Stimulated activated CD8-positive, alpha-beta memory T cell treated with anti-CD3 and anti-CD28 coated beads, Interleukin-4, amount 100 ng/mL, for 24 hours (primary cell): Measurements from ENCODE around the gene FGF8.

Experiments
- DNase-seq: peaks from one replicate; pipeline ENCODE4 v3.0.0-alpha.2; 2020; ENCODE audit warnings: low read depth

Gene FGF8

DNA sequence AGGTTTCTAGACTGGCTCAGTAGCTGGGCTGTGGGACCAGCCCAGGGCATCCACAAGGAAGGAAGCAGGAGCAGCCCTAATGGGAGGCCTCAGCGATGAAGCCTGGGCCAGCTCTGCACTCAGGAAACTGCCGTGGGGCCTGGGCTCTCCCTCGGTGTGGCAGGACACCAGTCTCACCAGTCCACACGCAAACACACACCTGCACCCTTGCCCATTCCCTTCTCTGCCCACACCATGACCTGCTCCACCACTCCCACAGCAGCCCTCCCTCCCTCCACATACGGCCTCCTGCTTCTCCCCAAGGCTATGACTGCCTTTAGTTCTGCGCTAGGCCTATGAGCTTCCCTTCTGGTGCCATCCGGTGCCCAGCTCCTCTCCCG is 7.1 kb downstream of the FGF8 start:
- no peak for DNase-seq

DNA sequence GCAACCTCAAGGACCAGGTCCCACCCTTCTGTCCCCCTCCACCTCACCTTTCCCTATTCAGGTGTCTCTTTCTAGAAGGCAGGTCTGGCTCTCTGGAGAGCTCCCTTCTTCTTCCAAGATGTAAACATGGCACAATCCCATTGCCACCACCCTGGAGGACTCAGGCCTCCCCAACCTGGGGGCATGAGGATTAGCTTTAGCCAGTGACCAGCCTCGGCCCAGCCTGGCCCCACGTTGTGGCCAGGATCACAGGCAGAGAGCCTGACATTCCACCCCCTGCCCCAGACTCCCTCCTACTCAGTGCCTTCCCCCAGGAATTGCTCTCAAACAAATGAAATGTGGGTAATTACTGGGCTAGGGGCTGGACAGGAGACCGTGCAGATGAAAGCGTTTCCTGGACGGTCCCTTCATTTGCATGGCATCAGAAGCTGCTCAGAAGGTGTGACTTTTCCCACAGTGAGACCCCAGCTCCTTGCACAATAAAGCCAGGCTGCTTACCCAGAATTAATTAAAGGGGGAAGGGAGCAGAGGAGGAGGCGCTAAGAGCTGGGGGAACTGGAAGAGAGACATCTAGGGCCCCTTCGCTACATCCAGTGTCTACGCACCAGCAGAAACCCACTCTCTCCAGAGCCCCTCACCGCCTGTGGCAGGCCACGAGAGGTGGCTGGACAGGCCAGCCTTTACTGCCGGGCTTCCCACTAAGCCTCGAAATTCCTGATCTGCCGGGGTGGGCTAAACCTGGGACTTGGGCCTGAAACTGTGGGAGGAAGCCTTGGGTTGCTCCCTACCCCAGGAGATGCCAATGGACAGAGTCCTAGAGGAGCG is 7.7 kb downstream of the FGF8 start:
- no peak for DNase-seq

DNA sequence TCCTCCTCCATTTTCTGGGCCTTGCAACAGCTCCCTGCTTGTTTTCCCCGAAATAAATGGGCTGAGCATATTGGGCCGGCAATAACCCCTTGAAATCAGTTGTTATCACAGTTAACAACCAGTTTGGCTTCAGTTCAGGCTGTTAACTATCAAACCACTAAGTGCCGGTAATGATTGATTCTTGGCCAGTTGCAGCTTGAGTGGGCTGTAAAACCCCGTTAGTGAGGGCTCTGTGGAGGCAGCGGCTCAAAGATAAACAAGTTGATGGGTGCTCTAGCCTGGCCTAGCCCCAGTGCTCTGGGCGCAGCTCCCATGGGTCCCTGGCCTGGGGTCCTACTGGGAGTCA is 8.3 kb downstream of the FGF8 start:
- DNase-seq, result no peak

DNA sequence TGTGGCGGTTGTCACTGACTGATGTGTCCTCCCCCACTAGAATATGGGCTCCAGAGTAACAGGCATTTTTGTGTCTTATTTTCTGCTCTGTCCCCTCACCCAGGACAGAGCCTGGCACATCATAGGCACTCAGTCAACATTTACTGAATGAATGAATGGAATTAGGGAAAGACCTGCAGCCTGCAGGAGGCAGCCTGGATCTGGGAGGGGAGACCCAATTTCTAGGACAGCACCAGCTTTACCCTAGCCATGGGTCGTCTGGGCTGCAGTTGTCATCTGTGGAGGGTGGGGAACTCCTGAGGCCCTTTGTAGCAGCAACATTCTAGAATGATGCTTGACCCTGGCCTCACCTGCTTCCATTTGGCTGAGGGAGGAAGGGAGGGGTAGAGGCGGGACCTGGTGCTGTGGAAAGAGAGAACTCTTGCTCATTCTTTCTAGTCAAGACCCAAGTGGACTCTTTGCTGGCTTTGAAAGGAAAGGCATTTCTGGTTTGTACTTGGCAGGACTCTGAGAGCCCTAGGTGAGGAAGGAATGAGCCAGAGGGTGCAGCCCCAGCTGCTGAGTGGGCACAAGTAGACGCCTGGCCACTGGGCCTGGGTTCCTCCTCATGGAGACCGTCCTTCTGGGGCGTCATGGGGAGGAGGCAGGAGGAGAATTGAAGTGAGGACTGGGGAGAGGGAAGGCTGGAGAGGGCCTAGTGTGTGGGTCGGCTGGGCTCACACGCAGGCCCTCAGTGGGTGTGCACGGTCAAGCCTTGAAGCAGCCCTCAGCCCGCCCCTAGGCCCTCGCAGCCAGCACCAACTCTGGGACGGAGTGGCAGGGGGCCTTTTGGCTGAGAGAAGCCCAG is 8.9 kb downstream of the FGF8 start:
- no peak for DNase-seq

DNA sequence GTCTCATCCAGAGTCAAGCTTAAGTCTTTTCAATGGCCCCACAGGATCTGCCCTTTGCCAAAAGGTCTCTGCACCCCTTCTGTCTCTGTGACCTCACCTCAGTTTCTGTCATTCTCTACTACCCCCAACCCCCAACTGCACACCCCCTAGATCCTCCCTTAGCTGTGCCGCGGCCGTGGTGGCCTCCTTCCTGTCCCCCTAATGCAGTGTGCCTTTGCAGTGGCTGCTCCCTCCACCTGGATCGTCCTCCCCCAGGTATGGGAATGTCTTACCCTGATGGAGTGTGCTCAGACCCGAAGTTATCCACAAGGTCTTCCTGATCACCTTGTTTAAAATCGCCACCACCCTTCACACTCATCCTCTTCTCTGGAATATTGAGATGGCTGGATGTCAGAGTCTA is 9.6 kb downstream of the FGF8 start:
- DNase-seq, result no peak

DNA sequence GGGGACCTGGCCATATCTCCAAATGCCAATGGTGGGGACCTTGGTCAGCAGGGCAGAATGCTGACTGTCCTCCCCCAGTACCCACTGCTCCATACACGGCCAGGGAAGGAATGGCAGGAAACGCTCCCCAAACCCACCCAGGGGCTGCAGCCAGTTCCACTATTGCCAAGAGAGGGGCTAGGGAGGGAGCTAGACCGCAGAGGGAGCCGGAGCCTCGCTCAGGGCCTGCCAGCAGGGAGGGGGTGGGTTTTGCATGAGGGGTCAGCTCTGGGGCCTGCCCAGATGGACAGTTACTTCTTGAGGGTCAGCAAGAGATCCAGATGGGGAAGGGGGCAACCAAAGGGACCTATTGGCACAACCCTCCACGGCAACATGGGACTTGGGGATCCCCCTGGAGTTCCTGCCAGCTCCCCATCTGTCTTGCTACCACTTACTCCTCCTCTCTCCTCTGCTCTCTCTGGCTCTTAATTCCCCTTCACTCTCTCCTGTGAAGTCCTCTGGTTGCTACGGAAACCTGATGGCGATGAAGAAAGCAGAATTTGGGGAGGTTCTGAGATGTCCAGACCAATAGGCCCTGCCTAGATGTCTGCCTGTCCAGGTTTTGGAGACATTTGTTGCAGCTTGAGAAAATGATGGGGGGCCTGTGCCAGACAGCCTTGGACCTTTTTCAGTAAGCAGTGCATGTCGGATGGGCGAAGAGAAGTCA is 12.6 kb downstream of the FGF8 start:
- no peak for DNase-seq

DNA sequence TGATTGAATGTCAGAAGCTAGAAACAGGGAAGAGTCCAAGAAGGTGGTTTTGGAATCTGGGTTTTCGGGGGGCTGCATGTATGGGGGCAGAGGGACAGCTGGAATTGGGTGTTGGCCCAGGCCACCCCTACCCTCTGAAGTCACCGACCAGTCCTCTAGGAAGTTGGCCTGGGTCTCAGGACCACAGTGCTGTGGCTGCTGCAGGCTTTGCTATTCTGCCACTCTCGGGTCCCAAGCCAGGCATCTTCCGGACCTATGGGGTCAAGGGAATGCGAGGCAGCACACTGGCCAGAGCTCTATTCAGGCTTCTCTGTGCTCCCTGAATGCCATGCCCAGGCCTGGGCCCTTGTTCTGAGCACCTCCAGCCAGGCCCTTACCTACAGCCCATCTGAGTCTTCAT is 13.2 kb downstream of the FGF8 start:
- DNase-seq, result no peak

DNA sequence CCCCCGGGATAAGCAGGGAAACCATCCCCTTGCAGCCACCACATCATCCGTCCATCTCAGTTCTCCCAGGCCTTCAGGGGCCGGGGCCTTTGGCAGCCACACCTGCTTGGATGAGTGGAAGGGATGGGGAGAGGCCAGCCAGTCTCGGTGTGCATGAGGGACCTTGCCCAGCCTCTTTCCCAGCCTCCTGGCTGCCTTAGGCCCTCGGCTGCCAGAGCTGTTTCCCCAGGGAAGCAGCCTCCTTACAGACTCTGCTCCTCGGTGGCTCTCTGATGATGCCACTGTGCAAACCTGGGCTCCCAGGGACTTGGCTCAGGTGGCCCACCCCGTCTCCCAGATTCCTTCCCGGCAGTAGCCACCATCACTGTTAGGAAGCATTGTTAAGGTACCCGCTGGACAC is 14.7 kb downstream of the FGF8 start:
- no peak for DNase-seq

DNA sequence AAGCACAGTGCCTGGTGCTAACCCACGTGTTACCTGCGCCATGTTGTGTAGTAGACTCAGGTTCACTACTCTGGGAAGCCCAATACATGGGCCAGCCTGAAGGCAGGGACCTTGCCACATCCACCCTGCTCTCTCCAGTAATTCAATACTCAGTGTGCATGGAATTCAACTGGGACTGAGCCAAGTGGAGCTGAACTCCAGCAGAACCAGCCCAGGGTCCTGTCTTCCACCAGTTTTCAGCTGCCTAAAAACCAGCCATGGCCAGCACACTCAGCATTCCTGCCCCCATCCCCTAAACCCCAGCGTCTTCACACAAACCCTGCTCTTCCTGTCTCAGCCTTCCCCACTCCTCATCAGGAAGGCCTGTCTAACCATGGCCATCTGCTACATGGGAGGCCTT is 15.4 kb downstream of the FGF8 start:
- DNase-seq, result no peak

DNA sequence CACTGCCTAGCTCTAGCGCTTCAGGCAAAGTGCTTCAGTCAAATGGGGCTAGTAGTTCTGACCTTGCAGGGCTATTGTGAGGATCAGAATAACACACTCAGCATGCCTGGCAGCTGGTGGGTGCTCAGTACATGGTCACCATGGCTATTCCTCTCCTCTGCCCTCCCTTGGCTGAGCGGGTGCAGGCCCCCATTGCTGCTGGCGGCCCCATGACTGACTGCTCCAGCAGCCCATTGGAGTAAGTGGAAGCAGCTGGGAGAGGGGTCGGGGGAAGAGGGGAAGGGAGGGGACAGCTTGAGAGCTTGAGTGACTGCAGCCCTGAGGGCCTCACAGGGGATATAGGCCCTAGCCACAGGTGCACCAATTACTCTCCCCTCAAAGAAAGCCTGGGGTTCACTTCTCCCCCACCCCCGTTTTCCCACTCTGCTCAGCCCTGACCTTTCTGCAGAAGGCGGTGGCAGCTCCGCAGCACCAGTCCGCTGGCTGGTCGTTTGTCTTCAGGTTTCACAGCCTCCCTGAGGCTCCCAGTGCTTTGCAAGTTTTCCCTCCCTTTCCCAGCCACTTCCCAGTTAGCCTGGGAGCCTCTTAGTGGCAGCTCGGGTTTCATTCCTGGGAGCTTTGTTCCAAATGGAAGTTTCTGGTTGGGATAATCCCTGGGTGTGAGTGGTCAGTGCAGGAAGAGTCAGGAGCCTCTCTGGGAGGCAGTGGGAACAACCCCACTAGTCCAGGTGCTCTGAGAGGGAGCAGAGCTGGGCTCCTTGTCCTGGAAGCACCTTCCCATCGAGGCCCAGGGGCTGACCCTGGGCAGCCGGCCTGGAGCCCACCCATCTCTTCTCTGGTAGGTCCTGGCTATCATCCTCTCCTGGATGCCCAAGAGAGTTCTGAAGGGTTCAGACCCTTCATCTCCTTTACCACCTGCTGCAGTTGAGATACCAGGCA is 16.3 kb downstream of the FGF8 start:
- DNase-seq, result no peak

DNA sequence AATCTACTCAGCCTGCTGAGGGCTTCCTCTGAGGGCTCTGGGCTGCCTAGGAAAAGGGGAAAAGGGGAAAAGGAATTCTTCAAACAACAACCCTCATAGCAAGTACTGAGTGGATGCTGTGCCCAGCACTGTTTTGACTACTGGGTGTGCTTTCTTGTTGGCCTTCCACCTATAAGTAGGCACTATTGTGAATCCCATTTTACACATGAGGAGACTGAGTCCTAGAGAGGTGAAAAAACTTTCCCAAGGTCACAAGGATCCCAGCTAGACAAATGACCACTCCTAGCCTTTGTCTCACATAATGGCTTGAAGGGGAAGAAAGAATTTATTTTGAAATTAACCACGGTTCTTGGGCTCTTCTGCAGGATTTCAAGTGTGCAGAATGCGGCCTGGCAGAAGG is 17.1 kb downstream of the FGF8 start:
- no peak for DNase-seq

DNA sequence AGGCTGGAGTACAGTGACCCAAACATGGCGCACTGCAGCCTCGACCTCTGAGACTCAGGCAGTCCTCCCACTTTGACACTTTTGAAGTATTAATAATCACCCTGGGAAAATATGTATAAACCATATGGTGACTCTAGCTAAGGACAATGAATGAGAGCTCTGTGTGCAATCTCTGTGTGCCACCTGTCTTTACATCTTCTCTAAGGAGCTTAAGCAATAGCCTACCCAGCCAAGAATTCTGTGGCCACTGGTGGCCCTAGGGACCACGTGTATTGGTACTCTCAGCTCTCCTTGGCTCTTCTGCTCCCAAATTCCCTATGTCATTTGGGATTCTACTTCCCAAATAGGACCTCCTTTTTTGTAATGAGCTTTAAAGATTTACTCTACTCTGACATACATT is 23.7 kb downstream of the FGF8 start:
- DNase-seq, result no peak

DNA sequence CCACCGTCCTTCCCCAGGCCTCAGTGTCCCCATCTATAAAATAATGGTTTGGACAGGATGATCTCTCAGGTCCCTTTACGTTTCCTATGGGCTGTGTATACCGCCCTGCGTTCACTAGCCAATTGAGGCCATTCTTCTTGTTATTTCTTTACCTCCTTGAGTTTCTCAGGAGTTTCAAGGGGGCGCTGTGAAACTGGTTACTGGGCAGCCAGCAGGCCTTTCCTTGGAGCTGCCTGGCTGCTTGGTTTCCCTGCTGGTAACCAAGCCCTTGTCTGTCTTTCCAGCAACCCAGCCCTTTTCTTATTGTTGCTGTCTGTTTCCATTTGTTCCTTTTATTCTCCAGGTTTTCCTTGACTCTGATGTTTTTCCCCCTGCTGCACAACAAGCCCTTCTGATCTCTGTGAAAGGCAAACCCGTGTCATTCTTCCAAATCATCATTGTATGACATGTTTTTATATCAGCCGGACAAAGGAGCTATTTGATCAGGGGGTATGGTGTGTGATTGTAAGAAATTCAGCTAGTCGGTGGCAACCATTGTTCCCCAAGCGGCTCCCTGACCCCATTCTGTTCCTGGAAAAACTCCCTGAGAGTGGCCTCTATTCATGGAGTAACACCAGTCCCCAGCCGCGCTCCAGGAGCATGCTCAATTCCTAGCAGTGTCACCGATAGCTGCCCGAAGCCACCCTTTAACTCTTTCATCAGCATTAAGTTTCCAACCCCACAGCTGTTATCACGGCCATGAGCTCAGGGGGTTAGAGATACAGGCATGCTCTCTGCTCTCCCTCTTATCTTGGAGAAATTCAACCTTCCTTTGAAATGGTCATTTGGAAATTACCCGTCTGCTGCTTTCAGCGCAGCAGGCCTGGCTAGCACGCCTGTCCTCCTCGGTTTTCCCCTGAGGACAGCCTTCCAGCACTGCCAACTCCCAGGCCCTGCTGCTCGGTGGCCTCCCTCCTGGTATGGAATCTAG is 26.6 kb downstream of the FGF8 start:
- DNase-seq, result no peak

DNA sequence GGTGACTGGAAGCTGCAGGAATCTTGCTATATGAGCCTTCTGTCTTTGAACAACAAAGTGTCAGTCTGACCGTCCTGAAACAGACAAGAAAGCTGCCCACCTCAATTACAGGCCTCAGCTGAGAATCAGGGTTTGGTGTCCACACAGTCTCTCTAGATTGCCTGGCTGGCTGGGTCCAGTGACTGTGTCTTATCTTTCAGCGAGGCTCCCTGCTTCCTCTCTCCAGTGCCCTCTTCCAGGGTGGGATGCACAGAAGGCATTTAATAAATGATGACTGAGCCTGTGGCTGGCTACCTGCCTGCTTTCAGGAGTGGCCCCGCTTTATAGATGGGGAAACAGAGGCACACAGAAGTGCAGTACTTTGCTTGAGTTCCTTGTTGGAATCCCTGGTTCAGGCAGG is 27.4 kb downstream of the FGF8 start:
- DNase-seq, result no peak

DNA sequence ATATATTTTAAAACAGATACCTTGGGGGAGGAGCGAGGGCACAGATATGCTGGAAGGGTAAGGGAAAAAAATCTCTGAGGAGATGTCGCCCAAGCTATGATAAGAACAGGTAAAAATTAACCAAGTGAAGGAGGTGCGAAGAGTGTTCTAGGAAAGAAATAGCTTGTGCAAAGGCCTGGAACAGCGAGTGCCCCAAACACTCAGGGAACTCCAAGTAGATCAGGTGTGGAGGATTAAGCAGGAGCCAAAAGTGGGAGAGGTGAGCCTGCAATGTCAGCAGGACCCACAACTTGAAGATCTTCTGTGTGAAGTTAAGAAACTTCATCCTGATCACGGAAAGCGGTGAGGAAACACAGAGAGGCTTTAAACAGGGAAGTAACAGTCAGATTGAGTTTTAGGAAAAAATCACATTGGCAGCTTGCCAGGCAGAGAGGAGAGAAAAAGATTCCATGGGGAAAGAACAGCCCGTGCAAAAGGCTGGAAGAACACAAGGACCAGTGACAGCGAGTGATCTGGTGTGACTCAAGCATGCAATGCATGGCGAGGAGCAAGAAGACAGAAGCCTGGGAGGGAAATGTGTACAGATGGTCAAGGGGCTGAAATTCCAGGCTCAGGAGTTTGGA is 30.7 kb downstream of the FGF8 start:
- DNase-seq, result no peak

DNA sequence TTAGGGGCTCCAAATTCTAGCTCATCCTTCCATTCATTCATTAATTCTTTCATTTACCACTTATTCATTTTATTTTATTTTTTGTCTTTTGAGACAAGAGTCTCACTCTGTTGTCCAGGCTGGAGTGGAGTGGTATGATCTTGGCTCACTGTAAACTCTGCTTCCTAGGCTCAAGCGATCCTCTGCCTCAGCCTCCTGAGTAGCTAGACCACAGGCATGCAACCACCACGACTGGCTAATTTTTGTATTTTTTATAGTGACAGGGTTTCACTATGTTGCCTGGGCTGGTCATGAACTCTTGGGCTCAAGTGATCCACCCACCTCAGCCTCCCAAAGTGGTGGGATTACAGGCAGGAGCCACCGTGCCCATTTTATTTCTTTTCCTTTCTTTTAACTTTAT is 31.6 kb downstream of the FGF8 start:
- DNase-seq, result no peak

DNA sequence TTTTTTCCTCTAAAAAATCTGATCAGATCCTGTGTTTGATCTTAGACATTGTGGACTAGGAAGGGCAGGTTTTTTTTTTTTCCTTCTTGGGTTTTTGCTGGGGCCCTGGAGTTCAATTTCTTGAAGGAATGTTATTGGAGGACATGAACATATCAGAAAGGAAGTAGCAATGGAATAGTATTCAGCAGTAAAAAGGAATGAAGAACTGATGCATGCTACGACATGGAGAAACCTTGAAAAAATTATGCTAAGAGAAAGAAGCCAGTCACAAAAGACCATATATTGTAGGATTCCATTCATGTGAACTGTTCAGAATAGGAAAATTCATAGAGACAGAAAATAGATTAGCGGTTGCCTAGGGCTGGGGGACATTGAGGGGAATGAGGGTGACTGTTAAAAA is 34.0 kb downstream of the FGF8 start:
- DNase-seq, result no peak

DNA sequence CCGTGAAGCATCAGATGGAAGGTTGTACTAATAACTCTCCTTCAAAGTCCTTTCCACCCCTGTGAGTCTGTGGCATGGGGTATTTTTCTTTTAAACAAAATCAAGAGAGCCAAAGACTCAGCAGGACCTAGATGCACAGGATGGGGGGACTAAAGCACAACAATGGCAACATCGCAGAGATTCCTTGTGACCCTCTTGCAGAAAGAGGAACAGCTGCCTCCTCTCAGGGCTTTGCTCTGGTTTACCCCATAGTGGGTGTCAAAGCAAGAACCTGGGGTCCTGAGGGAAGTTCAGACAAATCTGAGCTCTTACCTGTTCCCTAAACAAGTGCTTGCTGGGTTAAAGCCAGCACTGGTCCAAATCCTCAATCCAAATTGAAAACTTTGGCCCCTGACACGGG is 39.2 kb downstream of the FGF8 start:
- DNase-seq, result no peak

DNA sequence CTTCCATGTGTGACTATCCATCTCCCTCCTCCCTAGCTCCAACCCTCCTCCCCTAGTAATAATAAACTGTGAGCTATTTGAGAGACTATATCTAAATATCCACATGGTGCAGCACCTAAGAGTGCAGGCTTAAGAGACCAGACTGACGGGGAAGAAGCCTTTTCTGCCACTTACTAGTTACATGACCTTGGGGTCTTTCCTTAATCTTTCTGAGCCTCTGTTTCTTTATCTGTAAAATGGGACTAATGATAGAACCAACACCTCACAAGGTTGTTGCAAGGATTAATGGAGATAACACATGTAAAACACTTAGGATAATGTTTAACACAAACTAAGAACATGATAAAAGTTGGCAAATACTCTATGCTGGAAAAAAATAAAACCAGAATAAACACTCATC is 43.8 kb downstream of the FGF8 start:
- DNase-seq, result no peak

DNA sequence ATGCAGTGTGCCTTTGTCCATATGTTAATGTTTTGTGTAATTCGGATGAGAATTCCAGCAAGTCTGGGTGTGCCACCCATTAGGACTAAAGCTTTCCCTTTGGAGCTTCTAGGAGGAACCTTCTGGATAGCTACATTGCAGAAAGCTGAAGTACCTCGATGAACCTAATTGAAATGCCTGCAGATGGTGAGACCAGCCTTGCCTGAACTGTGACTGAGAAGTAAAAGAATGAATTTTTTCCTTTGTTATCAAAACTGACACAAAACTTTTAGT is 49.9 kb downstream of the FGF8 start:
- no peak for DNase-seq
